GM08714 (cell line): Measurements from ENCODE around the gene RGS9.
"Not testable (repeated sequence)": the region's sequence is repeated elsewhere in the genome, so short reads cannot be mapped to it uniquely, and the experiment has no call there.

Source experiments
- H3K4me3 ChIP-seq: fragments of 200-500 bp; sonication (Bioruptor generic); 2 replicates; pipeline ENCODE4 v1.5.1; 2014; ENCODE audit warnings: mild to moderate bottlenecking, low read length, inconsistent platforms
- ZNF274 ChIP-seq: IDR thresholded peaks from 2 replicates; pipeline ENCODE4 v1.6.1; 2012; ENCODE audit warnings: mild to moderate bottlenecking, low read depth, low read length

Gene RGS9

GRCh38 chr17:65176646-65177409, 39.7 kb downstream of the RGS9 start:
- no peak for TF ChIP-seq ZNF274
- no peak overlapping the region for H3K4me3 ChIP-seq

GRCh38 chr17:65177901-65178300, 40.7 kb downstream of the RGS9 start:
- H3K4me3 ChIP-seq: no peak overlapping the region
- no peak for TF ChIP-seq ZNF274

- H3K4me3 ChIP-seq: not testable (repeated sequence)
Observed at GRCh38 chr17:65180276-65180675, 43.1 kb downstream of the RGS9 start.

GRCh38 chr17:65180752-65181236, 43.6 kb downstream of the RGS9 start:
- H3K4me3 ChIP-seq: not testable (repeated sequence)

GRCh38 chr17:65181237-65182061, 44.3 kb downstream of the RGS9 start:
- TF ChIP-seq ZNF274: no peak
- no peak overlapping the region; the same call in 1 of the 2 replicates for H3K4me3 ChIP-seq

- no peak overlapping the region; the same call in 1 of the 2 replicates for H3K4me3 ChIP-seq
- TF ChIP-seq ZNF274: no peak
Observed at GRCh38 chr17:65182233-65182632, 45.1 kb downstream of the RGS9 start.

GRCh38 chr17:65183736-65184135, 46.6 kb downstream of the RGS9 start:
- TF ChIP-seq ZNF274: no peak
- H3K4me3 ChIP-seq: no peak overlapping the region

- no peak overlapping the region for H3K4me3 ChIP-seq
- TF ChIP-seq ZNF274: no peak
Observed at GRCh38 chr17:65184235-65184959, 47.2 kb downstream of the RGS9 start.

GRCh38 chr17:65185062-65185461, 47.9 kb downstream of the RGS9 start:
- H3K4me3 ChIP-seq: no peak overlapping the region
- TF ChIP-seq ZNF274: no peak

- no peak overlapping the region for H3K4me3 ChIP-seq
- TF ChIP-seq ZNF274: no peak
Observed at GRCh38 chr17:65185668-65186382, 48.7 kb downstream of the RGS9 start.

GRCh38 chr17:65190467-65191097, 53.4 kb downstream of the RGS9 start:
- no peak overlapping the region for H3K4me3 ChIP-seq
- TF ChIP-seq ZNF274: no peak

- TF ChIP-seq ZNF274: no peak
- no peak overlapping the region for H3K4me3 ChIP-seq
Observed at GRCh38 chr17:65191811-65192740, 54.9 kb downstream of the RGS9 start.
